ENCODE results near the gene FBXL4.

The FBXL4 gene

DNA sequence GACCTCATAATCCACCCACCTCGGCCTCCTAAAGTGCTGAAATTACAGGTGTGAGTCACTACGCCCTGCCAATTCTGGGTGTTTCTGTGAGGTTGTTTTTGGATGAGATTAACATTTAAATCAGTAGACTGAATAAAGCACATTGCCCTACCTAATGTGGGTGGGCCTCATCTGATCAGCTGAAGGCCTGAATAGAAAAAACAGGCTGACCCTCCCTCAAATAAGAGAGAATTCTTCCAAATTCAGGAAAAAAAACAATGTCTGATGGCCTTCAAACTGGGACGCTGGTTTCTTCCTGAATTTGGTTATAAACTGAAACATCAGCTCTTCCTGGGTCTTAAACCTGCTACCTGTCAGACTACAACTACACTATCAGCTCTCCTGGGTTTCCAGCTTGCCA is 62.4 kb downstream of the FBXL4 start:
- Histone ChIP-seq H3F3A (ENCODE audit: low read depth) (no peaks in the 10 kb centered on the region), H3K9ac (ENCODE audit: low read depth, low read length, poor library complexity, severe bottlenecking) (no peak overlapping the region), H3K36me3 (ENCODE audit: insufficient read depth, low read length) (no peaks in the 10 kb centered on the region; the same call in 1 of the 2 replicates), H4K20me1 (ENCODE audit: insufficient read depth, low read length, poor library complexity, severe bottlenecking) (no peaks in the 10 kb centered on the region), H3K9me2 (replicated peaks; ENCODE audit: low read depth, low read length) (no peaks in the 10 kb centered on the region), H3K79me2 (ENCODE audit: insufficient read depth, low read length) (no peaks in the 10 kb centered on the region), H2AFZ (ENCODE audit: low read length) (no peak overlapping the region), H3K9me3 (ENCODE audit: insufficient read depth, low read depth, low read length) (no peaks in the 10 kb centered on the region), H3K27me3 (ENCODE audit: insufficient read depth, low read length, poor library complexity, severe bottlenecking) (no peaks in the 10 kb centered on the region), H3K4me1 (ENCODE audit: insufficient read depth, low read length, poor library complexity, severe bottlenecking) (peaks cover 3% of the 10 kb centered on the region), H3K4me2 (ENCODE audit: low read depth, low read length, poor library complexity, severe bottlenecking) (no peak overlapping the region), H3K4me3 (ENCODE audit: low read length, poor library complexity, severe bottlenecking) (no peak overlapping the region)
- no peak for TF ChIP-seq EZH2phosphoT487 (IDR thresholded peaks at IDR 0.05; ENCODE audit: borderline replicate concordance)
- TF ChIP-seq, protein P1, sequence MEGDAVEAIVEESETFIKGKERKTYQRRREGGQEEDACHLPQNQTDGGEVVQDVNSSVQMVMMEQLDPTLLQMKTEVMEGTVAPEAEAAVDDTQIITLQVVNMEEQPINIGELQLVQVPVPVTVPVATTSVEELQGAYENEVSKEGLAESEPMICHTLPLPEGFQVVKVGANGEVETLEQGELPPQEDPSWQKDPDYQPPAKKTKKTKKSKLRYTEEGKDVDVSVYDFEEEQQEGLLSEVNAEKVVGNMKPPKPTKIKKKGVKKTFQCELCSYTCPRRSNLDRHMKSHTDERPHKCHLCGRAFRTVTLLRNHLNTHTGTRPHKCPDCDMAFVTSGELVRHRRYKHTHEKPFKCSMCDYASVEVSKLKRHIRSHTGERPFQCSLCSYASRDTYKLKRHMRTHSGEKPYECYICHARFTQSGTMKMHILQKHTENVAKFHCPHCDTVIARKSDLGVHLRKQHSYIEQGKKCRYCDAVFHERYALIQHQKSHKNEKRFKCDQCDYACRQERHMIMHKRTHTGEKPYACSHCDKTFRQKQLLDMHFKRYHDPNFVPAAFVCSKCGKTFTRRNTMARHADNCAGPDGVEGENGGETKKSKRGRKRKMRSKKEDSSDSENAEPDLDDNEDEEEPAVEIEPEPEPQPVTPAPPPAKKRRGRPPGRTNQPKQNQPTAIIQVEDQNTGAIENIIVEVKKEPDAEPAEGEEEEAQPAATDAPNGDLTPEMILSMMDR (conservative IDR thresholded peaks at IDR 0.05; ENCODE audit: low read length) = no peak

DNA sequence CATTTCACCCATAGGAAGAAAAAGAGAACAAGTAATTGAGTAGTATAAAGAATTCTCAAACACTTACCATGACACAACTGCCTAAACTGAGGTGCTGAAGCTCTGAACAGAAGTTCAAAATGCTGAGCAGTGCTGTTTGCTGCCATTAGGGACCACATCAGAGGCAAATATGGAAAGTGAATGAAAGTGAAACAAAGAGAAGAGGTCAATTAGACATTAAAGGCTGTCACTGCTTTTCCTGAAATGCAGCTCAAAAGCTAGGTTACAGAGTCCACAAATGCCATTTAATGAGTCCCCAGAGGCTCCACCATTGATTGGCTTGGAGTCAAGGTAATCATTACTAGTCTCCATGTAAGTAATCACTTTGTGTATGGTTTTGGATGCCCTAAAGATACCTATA is 67.3 kb downstream of the FBXL4 start:
- H3K4me2 ChIP-seq (ENCODE audit: low read depth, low read length, poor library complexity, severe bottlenecking) = peak overlapping the region; percentile 11

DNA sequence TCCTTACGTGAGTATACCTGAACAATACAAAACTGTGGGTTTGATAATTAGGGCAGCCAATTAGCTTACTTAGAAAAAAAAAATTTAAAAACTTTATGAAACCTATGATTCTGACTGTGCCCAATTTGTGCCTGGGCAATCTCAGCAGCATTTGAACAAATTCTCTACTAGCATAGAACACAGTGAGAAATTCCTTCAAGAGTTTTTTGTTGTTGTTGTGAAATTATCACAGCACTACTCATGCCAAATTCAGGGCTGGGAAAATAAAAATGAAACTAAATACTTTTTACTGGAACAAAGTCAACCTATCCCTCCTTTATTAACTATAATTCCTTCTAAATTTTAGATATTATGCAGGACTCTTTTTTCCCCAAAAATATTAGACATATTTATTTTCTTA is 70.5 kb downstream of the FBXL4 start:
- H3K9me2 ChIP-seq (replicated peaks; ENCODE audit: low read depth, low read length) = no peaks in the 10 kb centered on the region
- H3F3A ChIP-seq (ENCODE audit: low read depth) = no peaks in the 10 kb centered on the region
- H2AFZ ChIP-seq (ENCODE audit: low read length) = no peak overlapping the region
- no peak overlapping the region for H3K4me3 ChIP-seq (ENCODE audit: low read length, poor library complexity, severe bottlenecking)
- no peaks in the 10 kb centered on the region for H4K20me1 ChIP-seq (ENCODE audit: insufficient read depth, low read length, poor library complexity, severe bottlenecking)
- no peak overlapping the region for H3K4me2 ChIP-seq (ENCODE audit: low read depth, low read length, poor library complexity, severe bottlenecking)
- H3K27me3 ChIP-seq (ENCODE audit: insufficient read depth, low read length, poor library complexity, severe bottlenecking) = no peaks in the 10 kb centered on the region
- peaks cover 3% of the 10 kb centered on the region for H3K4me1 ChIP-seq (ENCODE audit: insufficient read depth, low read length, poor library complexity, severe bottlenecking)
- TF ChIP-seq, protein P1 (conservative IDR thresholded peaks at IDR 0.05; ENCODE audit: low read length) = no peak
- TF ChIP-seq EZH2phosphoT487 (IDR thresholded peaks at IDR 0.05; ENCODE audit: borderline replicate concordance) = no peak
- no peak overlapping the region for H3K9ac ChIP-seq (ENCODE audit: low read depth, low read length, poor library complexity, severe bottlenecking)
- no peaks in the 10 kb centered on the region for H3K9me3 ChIP-seq (ENCODE audit: insufficient read depth, low read depth, low read length)
- H3K36me3 ChIP-seq (ENCODE audit: insufficient read depth, low read length) = no peaks in the 10 kb centered on the region; the same call in 1 of the 2 replicates
- H3K79me2 ChIP-seq (ENCODE audit: insufficient read depth, low read length) = no peaks in the 10 kb centered on the region

More for the DNA sequence above, 67.3 kb downstream of the FBXL4 start:
- Histone ChIP-seq H3K4me3 (ENCODE audit: low read length, poor library complexity, severe bottlenecking) (no peak overlapping the region), H3K9ac (ENCODE audit: low read depth, low read length, poor library complexity, severe bottlenecking) (no peak overlapping the region), H3K4me1 (ENCODE audit: insufficient read depth, low read length, poor library complexity, severe bottlenecking) (peaks cover 3% of the 10 kb centered on the region), H3K79me2 (ENCODE audit: insufficient read depth, low read length) (no peaks in the 10 kb centered on the region), H4K20me1 (ENCODE audit: insufficient read depth, low read length, poor library complexity, severe bottlenecking) (no peaks in the 10 kb centered on the region), H3K9me2 (replicated peaks; ENCODE audit: low read depth, low read length) (no peaks in the 10 kb centered on the region), H3K9me3 (ENCODE audit: insufficient read depth, low read depth, low read length) (no peaks in the 10 kb centered on the region), H3K27me3 (ENCODE audit: insufficient read depth, low read length, poor library complexity, severe bottlenecking) (no peaks in the 10 kb centered on the region), H3K36me3 (ENCODE audit: insufficient read depth, low read length) (no peaks in the 10 kb centered on the region), H3F3A (ENCODE audit: low read depth) (no peaks in the 10 kb centered on the region), H2AFZ (ENCODE audit: low read length) (no peak overlapping the region)
- no peak for TF ChIP-seq EZH2phosphoT487 (IDR thresholded peaks at IDR 0.05; ENCODE audit: borderline replicate concordance)
- TF ChIP-seq, protein P1 (conservative IDR thresholded peaks at IDR 0.05; ENCODE audit: low read length) = no peak
